Prostate gland (tissue), 2 donors: ENCODE results near the gene OPHN1. TPM values are rescaled to one million over a fixed set of nuclear protein-coding genes. Genes with fewer than 3 reads are reported as not detected.

Experiments
- DNase-seq: peaks from one replicate; pipeline ENCODE4 v3.0.0-alpha.2; 2019; ENCODE audit warnings: low spot score
- H3K27ac ChIP-seq, 2 donors: fragments of 200-600 bp; sonication (generic); 2 replicates each; pipeline ENCODE4 v1.5.1; 2017 to 2019
- H3K27me3 ChIP-seq: fragments of 200-600 bp; sonication (generic); replicated peaks from 2 replicates; pipeline ENCODE4 v1.5.1; 2019; ENCODE audit not compliant: insufficient read depth
- H3K36me3 ChIP-seq, 2 donors: fragments of 200-600 bp; sonication (generic); 1 replicate in 1 of 2; 2 replicates in 1 of 2; pipeline versions ENCODE4 v1.5.1 to v1.8.1; 2017 to 2019
- H3K4me1 ChIP-seq: fragments of 200-600 bp; sonication (generic); replicated peaks from 2 replicates; pipeline ENCODE4 v1.5.1; 2019
- H3K4me3 ChIP-seq, 2 donors: fragments of 200-600 bp; sonication (generic); 2 replicates each; pipeline ENCODE4 v1.5.1; 2017 to 2019
- H3K9me3 ChIP-seq: fragments of 200-600 bp; sonication (generic); 2 replicates; pipeline ENCODE4 v1.5.1; 2017
- POLR2A ChIP-seq: fragments of 450-650 bp; IDR thresholded peaks from one replicate; pipeline ENCODE4 v1.6.1; 2016; ENCODE audit warnings: antibody characterized with exemption, mild to moderate bottlenecking
- POLR2AphosphoS5 ChIP-seq: sonication (generic); formaldehyde crosslinking; IDR thresholded peaks from one replicate; pipeline ENCODE4 v1.6.1; 2017; ENCODE audit warnings: antibody characterized with exemption
- WGBS: methylation state at CpG from one replicate; pipeline ENCODE4 v1.1.5; 2018; 5-methylcytosine and 5-hydroxymethylcytosine counted together
- intact Hi-C: fragments of 100-400 bp; cut with DNase I; formaldehyde crosslinking; loops from one replicate; pipeline ENCODE4 v1.14.2; 2022
- total RNA-seq, 2 donors: library from RNA; depleted of rRNA; stranded (reverse); fragments of >200 nt; gene quantifications; one replicate each; pipeline ENCODE4 v1.1.0, GENCODE V29; 2016
- TF ChIP-seq, protein P1 (sequence below), 4 experiments: fragments of 200-600 bp in 2 of 4; fragments of 450-650 bp in 2 of 4; sonication (generic) in 2 of 4; IDR thresholded peaks; 1 replicate in 3 of 4; 2 replicates in 1 of 4; pipeline ENCODE4 v1.5.1; 2016 to 2019; ENCODE audit warnings: antibody characterized with exemption in 4 of 4, mild to moderate bottlenecking in 2 of 4, moderate library complexity in 2 of 4

OPHN1 gene
- total RNA-seq, 2 donors from 2014 or later = 18.7 to 26.2 TPM

DNA sequence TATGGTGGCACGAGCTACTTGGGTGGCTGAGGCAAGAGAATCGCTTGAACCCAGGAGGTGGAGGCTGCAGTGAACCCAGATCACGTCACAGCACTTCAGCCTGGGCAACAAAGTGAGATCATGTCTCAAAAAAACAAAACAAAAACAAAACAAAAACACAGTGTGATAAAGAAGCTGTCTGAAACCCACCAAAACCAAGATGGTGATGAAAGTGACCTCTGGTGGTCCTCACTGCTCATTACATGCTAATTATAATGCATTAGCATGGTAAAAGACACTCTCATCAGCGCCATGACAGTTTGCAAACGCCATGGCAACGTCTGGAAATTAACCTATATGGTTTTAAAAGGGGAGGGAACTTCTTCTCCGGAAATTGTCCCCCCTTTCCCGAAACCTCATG lies 29.4 kb upstream of the OPHN1 start:
- H3K9me3 ChIP-seq = no peaks in the 10 kb centered on the region
- intact Hi-C loops = loop anchor here (2.0 kb wide), 1 partner anchor 266 kb away; no protein-coding TSS in a partner anchor
- no peak for TF ChIP-seq POLR2AphosphoS5
- TF ChIP-seq, protein P1, sequence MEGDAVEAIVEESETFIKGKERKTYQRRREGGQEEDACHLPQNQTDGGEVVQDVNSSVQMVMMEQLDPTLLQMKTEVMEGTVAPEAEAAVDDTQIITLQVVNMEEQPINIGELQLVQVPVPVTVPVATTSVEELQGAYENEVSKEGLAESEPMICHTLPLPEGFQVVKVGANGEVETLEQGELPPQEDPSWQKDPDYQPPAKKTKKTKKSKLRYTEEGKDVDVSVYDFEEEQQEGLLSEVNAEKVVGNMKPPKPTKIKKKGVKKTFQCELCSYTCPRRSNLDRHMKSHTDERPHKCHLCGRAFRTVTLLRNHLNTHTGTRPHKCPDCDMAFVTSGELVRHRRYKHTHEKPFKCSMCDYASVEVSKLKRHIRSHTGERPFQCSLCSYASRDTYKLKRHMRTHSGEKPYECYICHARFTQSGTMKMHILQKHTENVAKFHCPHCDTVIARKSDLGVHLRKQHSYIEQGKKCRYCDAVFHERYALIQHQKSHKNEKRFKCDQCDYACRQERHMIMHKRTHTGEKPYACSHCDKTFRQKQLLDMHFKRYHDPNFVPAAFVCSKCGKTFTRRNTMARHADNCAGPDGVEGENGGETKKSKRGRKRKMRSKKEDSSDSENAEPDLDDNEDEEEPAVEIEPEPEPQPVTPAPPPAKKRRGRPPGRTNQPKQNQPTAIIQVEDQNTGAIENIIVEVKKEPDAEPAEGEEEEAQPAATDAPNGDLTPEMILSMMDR (IDR thresholded peaks at IDR 0.05) = peak in 3 of 4 experiments; percentile 32 to 54 (median 45)
- H3K36me3 ChIP-seq = no peaks in the 10 kb centered on the region
- H3K4me3 ChIP-seq = no peak overlapping the region
- H3K27me3 ChIP-seq = no peaks in the 10 kb centered on the region
- 24% methylated on average over 8 of the region's 8 CpGs for WGBS
- H3K4me1 ChIP-seq = no peaks in the 10 kb centered on the region
- no peak overlapping the region for H3K27ac ChIP-seq
- peak; percentile 6 for DNase-seq

DNA sequence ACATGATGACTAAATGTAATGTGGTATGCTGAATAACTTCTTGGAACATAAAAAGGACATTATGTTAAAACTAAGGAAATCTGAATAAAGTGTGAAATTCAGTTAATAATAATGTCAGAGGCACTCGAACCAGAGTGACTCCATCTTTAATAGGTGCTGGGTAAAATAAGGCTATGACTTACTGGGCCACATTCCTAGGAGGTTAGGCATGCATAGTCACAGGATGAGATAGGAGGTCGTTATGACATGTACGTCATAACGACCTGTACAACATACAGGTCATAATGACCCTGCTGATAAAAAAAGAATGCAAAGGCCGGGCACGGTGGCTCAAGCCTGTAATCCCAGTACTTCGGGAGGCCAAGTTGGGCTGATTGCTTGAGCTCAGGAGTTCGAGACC lies 28.9 kb upstream of the OPHN1 start:
- Histone ChIP-seq H3K36me3 (no peaks in the 10 kb centered on the region), H3K27ac (no peak overlapping the region), H3K27me3 (no peaks in the 10 kb centered on the region), H3K4me3 (no peak overlapping the region), H3K4me1 (no peaks in the 10 kb centered on the region), H3K9me3 (no peaks in the 10 kb centered on the region)
- 74% methylated on average over 8 of the region's 8 CpGs for WGBS
- intact Hi-C loops = loop anchor here (2.0 kb wide), 1 partner anchor 265 kb away; no protein-coding TSS in a partner anchor
- no peak for DNase-seq
- TF ChIP-seq, protein P1 (IDR thresholded peaks at IDR 0.05) = no peak
- TF ChIP-seq POLR2A (no peak), POLR2AphosphoS5 (no peak)

DNA sequence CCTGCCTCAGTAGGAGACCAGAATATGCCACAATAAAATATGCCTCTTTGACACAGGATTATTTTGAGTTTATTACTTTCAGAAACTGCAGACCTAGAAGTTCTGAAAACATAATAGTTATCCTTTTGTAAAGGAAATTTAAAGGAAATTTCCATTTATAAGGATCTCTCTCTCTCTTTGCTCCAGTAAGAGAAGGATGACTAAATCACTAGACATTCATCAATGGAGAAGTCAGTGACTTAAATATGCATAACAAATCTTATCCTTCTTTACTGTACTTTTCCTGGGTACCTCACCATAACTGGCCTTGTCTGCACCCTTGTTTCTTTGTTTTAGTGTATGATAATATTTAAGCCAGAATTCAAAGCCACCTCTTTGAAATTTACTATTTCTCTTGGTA lies 28.3 kb upstream of the OPHN1 start:
- no peak for DNase-seq

DNA sequence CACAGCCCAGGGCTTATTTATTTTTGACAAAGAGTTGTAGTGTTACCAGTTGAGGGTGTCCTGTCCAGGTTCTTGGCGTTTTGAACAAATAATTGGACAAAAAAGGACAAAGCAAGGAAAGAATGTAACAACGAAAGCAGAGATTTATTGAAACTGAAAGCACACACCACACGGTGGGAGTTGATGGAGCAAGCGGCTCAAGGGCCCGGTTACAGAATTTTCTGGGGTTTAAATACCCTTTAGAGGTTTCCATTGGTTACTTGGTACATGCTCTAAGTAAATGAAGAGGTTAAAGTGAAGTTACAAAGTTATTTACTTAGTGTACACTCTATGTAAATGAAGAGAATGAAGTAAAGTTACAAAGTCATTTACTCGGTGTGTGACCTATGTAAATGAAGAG lies 27.8 kb upstream of the OPHN1 start:
- Histone ChIP-seq H3K36me3 (no peaks in the 10 kb centered on the region), H3K9me3 (no peaks in the 10 kb centered on the region), H3K27me3 (no peaks in the 10 kb centered on the region), H3K4me3 (no peak overlapping the region), H3K27ac (no peak overlapping the region), H3K4me1 (no peaks in the 10 kb centered on the region)
- WGBS = 41% methylated on average over 6 of the region's 6 CpGs
- TF ChIP-seq, protein P1 (IDR thresholded peaks at IDR 0.05) = no peak
- TF ChIP-seq POLR2A (no peak), POLR2AphosphoS5 (no peak)
- DNase-seq = no peak
- intact Hi-C loops = no loop called here

More for the DNA sequence above, 28.3 kb upstream of the OPHN1 start:
- Histone ChIP-seq H3K36me3 (no peaks in the 10 kb centered on the region), H3K27ac (no peak overlapping the region), H3K4me3 (no peak overlapping the region), H3K27me3 (no peaks in the 10 kb centered on the region), H3K4me1 (no peaks in the 10 kb centered on the region), H3K9me3 (no peaks in the 10 kb centered on the region)
- TF ChIP-seq, protein P1 (IDR thresholded peaks at IDR 0.05) = no peak
- TF ChIP-seq POLR2AphosphoS5 (no peak), POLR2A (no peak)
- intact Hi-C loops = no loop called here

DNA sequence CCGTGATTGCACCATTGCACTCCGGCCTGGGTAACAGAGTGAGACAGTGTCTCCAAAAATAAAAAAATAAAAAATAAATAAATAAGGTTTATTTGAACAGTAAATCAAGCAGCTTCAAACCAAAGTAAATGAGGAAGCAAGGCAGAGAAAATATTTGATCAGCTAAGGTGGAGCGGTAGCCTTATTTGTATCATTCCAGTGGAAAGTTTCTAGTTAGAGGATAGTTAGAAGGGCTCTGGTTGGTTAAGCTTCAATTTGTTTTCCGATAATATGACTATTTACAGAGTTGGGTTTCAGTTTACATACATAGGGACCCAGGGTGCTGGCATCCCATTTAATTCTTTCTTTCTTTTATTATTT lies 21.8 kb upstream of the OPHN1 start:
- no peaks in the 10 kb centered on the region for H3K27me3 ChIP-seq
- WGBS = 64% methylated on average over 4 of the region's 4 CpGs
- H3K36me3 ChIP-seq = no peaks in the 10 kb centered on the region
- TF ChIP-seq POLR2AphosphoS5 (peak; percentile 16), POLR2A (no peak)
- TF ChIP-seq, protein P1 (IDR thresholded peaks at IDR 0.05) = no peak
- peak overlapping the region in 1 of 2 donors; percentile 27 for H3K27ac ChIP-seq
- no peaks in the 10 kb centered on the region for H3K4me1 ChIP-seq
- H3K9me3 ChIP-seq = no peaks in the 10 kb centered on the region
- peak; percentile 8 for DNase-seq
- intact Hi-C loops = no loop called here
- no peak overlapping the region for H3K4me3 ChIP-seq
